NCI-H146 treated with DMSO at 0.1 percent for 48 hours (cell line): ENCODE results near the gene MAP2K3.
A peak's percentile ranks its signal among the peaks of the same experiment; 100 is the strongest.

Experiments used
- DNase-seq: peaks from one replicate; lab custom pipeline; 2025; ENCODE audit not compliant: unreplicated experiment; lab: John Stamatoyannopoulos, UW

The MAP2K3 gene

GRCh38 chr17:21282231-21282630 is 2.3 kb upstream of the MAP2K3 start:
- DNase-seq: no peak

DNA sequence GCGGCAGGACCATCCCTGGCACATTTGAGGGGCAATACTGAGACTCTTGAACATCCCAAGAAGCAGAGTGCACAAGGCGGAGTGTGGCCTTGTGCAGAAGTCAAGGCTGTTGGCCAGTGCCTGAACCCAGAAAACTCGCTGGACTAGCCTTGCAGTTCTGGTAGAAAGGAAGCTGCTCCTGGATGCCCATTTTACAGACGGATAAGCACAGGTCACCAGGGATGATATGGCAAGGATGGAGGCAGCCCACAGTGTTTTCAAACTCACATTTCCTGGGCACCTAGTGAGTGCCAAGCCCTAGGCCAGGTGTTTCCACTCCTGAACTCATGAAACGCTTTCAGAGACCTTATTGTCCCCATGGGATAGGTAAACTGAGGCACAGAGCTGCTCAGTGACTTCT is 1.7 kb upstream of the MAP2K3 start:
- DNase-seq: no peak

GRCh38 chr17:21283482-21284318 is 811 bp upstream of the MAP2K3 start:
- DNase-seq: no peak

GRCh38 chr17:21285164-21286065 is 904 bp downstream of the MAP2K3 start:
- no peak for DNase-seq

GRCh38 chr17:21286066-21286770 is 1.7 kb downstream of the MAP2K3 start:
- peak; percentile 73 for DNase-seq

DNA sequence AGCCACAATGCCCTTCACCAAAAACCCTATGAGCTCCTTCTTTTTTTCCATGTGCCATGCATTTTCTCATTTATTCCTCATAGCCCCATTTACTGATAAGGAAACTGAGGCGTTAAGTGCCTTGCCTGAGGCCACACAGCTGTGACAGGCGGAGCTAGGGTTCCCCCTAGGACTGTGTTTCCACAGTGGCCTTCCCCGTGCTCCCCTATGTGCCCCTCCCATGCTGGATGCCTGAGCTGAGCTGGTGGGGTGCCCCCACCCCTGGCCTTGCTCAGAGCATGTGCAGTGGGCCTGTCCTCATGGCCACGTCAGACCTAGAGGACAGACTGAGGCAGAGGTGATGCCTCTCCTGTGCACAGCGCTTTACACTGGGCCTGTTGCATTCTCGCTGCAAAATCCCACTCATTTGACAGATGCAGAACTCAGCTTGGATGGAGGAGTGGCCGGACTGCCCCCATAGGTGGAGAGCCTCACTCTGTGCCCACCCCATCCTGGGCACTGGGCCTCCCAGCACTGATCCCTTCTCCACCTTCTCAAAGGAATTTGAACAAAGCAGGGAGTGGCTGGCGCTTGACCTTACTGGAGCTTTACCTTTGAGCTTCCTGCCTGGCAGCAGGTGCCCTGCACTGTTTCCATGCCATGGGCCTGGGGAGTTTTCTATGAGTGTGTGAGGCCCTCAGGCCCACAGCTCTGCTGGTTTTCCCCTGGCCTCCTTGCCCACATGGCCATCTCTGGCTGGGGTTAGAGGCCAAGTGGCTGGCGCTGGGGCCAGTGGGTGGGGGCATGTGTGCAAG is 2.6 kb downstream of the MAP2K3 start:
- no peak for DNase-seq

DNA sequence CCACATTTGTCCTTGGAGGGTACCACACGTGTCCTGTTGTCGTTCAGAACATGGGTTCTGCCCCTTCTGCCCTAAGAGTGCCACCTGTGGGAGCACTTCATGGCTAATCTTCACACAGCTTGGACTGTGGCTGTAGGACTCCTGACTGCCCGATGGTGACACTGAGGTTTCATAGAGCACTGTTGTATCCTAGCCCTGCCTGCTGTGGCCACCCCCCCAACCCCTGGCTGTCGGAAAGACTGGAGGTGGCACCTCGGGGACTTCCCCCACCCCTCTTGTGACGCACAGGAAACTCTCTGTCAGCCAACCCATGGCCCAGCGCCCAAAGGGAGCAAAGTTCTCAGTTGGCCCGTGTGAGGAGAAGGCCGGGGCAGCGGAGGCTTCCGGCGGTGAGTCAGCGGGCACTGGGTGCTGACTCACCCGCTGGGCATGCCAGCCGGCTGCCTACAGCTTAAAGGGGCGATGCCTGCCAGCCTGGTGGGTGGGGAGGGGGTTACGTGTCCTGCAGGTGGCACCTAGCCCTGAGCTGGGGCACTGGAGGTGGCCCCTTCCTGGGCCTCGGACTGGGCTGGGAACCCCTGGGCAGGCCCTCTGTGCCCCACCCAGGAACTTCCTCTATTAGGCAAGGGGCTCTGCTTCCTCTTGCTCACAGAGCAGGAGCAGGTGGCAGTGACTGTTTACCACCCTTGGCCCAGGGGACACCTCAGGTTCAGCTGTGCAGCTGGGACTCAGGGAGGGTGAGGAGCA is 3.4 kb downstream of the MAP2K3 start:
- no peak for DNase-seq

DNA sequence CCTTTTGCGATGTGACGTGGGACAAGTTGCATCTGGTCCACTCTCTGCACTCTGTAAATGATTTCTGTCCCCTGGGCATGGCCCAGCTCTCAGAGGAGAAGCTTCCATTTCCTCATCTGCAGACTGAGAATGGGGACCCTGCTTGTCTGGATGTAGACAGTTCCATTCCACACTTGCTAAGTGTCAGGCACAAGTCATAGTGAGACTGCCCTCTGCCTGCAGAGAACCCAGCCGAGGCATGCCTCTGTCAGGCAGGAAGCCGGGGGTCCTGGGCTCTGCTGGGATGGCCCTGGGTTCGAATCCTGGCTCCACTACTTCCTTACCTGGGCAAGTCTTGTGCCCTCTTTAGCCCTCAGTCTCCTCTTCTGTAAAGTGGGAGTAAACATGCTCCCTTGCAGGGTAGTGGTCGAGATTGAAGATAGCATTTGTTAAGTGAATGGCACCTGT is 4.1 kb downstream of the MAP2K3 start:
- no peak for DNase-seq

GRCh38 chr17:21289175-21289901 is 4.8 kb downstream of the MAP2K3 start:
- DNase-seq: no peak

DNA sequence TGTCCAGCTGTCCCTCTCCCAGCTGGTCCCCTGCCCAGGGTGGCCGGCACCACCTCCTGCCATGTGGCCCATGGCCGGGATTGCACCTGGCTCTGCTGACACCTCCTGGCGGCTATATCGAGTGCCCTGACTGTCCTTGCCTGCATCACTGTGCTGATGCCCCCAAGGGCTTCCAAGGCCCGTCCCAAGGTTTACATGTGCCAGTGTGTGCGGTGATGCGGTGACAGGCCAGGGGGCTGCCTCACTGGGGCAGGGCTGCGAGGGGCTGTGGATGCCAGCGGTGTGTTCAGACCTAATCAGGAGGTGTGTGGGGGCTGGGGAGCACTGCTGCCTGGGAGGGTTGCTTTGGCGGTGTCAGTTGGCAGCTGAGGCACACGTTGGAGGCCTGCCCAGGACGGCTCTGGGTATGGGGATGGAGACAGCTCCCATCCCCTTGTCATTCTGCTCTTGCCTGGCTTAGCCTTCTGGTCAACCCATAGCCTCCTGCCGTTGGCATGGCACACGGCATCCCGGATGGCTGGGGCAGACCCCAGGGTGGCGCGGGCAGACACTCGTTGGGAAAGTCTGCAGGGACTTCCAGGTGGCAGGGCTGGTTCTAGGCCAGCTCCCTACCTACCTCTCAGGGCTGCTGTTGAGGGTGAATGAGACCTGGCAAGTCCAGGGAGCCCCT is 5.5 kb downstream of the MAP2K3 start:
- DNase-seq: no peak

DNA sequence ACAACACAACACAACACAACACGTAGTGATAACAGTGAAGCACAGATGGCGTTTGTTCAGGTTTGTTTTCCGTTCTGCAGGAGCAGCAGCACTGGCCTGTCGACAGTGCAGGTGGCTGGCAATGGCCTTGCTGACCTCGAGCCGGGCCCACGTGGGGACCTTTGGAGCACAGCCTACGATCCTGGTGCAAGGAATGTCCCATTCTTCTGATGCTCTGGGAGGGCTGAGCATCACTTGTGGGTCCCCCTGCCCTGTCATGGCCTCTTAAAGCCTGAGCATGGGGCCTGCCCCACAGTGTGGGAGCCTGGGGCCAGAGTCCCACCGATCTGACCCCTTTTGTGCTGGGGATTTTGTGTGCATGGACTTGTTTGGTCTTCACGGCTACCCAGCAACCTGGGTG is 6.8 kb downstream of the MAP2K3 start:
- DNase-seq: no peak

GRCh38 chr17:21291862-21292261 is 7.4 kb downstream of the MAP2K3 start:
- no peak for DNase-seq

GRCh38 chr17:21292867-21293830 is 8.6 kb downstream of the MAP2K3 start:
- no peak for DNase-seq

DNA sequence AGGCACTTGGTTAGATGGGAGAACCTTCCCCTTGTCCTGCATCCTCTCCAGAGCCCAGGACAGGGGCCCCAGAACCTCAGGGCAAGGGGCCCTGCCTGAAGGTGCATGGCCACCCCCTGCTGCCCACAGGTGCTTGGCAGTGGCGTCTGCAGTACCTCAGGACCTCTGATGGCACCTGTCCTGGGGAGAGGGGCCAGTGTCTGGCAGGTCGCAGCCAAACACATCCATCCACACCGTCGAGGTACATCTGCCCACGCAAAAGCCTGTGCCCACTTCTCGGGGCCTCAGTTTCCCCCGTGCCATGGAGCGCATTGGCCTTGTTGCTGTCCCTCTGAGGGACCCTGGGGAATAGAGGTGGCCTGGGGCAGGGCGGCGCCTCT is 9.3 kb downstream of the MAP2K3 start:
- no peak for DNase-seq

- no peak for DNase-seq
These were observed 10.0 kb downstream of the MAP2K3 start for GRCh38 chr17:21294321-21295035.

GRCh38 chr17:21295036-21295952 is 10.8 kb downstream of the MAP2K3 start:
- DNase-seq: no peak
